Fibroblast of skin of left quadriceps (primary cell): ENCODE results near the gene FRMD6.

Source experiments
- DNase-seq, 2 experiments: peaks; one replicate each; pipeline ENCODE4 v3.0.0-alpha.2; 2013; ENCODE audit warnings: low read depth in 2 of 2

Gene FRMD6

GRCh38 chr14:51780006-51780692 lies 128.4 kb downstream of the FRMD6 start:
- DNase-seq, result peak in 1 of 2 experiments; percentile 43
